Liver (tissue), 3 donors: Measurements from ENCODE around the gene HHIPL1.

Experiments
- FOXA1 ChIP-seq: IDR thresholded peaks from 2 replicates; pipeline ENCODE4 v1.6.1; 2016; ENCODE audit warnings: antibody characterized with exemption
- GABPA ChIP-seq, 2 donors: IDR thresholded peaks in 1 of 2; conservative IDR thresholded peaks in 1 of 2; 2 replicates each; pipeline ENCODE4 v1.6.1; 2016; ENCODE audit warnings: antibody characterized with exemption in 2 of 2, mild to moderate bottlenecking in 1 of 2, moderate library complexity in 1 of 2
- JUND ChIP-seq, 2 donors: IDR thresholded peaks; 2 replicates each; pipeline ENCODE4 v1.6.1; 2016; ENCODE audit warnings: antibody characterized with exemption in 2 of 2
- YY1 ChIP-seq: IDR thresholded peaks from 2 replicates; pipeline ENCODE4 v1.6.1; 2016; ENCODE audit warnings: antibody characterized with exemption, mild to moderate bottlenecking
- TF ChIP-seq, protein P1 (sequence below): fragments of 150-350 bp; IDR thresholded peaks from 2 replicates; pipeline ENCODE4 v1.5.1; 2017; ENCODE audit warnings: improper control_type of control experiment, low read depth, low read length; ENCODE audit not compliant: missing input control
- TF ChIP-seq, protein P2 (sequence below): IDR thresholded peaks from 2 replicates; pipeline ENCODE4 v1.6.1; 2016; ENCODE audit warnings: antibody characterized with exemption, mild to moderate bottlenecking
- donor health status: healthy.
- donor health status: healthy.

GRCh38 chr14:99597911-99598600 is 46.9 kb upstream of the HHIPL1 start:
- TF ChIP-seq, protein P1, sequence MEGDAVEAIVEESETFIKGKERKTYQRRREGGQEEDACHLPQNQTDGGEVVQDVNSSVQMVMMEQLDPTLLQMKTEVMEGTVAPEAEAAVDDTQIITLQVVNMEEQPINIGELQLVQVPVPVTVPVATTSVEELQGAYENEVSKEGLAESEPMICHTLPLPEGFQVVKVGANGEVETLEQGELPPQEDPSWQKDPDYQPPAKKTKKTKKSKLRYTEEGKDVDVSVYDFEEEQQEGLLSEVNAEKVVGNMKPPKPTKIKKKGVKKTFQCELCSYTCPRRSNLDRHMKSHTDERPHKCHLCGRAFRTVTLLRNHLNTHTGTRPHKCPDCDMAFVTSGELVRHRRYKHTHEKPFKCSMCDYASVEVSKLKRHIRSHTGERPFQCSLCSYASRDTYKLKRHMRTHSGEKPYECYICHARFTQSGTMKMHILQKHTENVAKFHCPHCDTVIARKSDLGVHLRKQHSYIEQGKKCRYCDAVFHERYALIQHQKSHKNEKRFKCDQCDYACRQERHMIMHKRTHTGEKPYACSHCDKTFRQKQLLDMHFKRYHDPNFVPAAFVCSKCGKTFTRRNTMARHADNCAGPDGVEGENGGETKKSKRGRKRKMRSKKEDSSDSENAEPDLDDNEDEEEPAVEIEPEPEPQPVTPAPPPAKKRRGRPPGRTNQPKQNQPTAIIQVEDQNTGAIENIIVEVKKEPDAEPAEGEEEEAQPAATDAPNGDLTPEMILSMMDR = no peak
- TF ChIP-seq, protein P2, sequence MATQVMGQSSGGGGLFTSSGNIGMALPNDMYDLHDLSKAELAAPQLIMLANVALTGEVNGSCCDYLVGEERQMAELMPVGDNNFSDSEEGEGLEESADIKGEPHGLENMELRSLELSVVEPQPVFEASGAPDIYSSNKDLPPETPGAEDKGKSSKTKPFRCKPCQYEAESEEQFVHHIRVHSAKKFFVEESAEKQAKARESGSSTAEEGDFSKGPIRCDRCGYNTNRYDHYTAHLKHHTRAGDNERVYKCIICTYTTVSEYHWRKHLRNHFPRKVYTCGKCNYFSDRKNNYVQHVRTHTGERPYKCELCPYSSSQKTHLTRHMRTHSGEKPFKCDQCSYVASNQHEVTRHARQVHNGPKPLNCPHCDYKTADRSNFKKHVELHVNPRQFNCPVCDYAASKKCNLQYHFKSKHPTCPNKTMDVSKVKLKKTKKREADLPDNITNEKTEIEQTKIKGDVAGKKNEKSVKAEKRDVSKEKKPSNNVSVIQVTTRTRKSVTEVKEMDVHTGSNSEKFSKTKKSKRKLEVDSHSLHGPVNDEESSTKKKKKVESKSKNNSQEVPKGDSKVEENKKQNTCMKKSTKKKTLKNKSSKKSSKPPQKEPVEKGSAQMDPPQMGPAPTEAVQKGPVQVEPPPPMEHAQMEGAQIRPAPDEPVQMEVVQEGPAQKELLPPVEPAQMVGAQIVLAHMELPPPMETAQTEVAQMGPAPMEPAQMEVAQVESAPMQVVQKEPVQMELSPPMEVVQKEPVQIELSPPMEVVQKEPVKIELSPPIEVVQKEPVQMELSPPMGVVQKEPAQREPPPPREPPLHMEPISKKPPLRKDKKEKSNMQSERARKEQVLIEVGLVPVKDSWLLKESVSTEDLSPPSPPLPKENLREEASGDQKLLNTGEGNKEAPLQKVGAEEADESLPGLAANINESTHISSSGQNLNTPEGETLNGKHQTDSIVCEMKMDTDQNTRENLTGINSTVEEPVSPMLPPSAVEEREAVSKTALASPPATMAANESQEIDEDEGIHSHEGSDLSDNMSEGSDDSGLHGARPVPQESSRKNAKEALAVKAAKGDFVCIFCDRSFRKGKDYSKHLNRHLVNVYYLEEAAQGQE = no peak
- TF ChIP-seq GABPA (IDR thresholded peaks at IDR 0.05 in 1 of 2, conservative IDR thresholded peaks at IDR 0.05 in 1 of 2) = no peak
- TF ChIP-seq JUND (IDR thresholded peaks at IDR 0.05) = no peak
- no peak for TF ChIP-seq FOXA1
- no peak for TF ChIP-seq YY1
